Activated CD4-positive, alpha-beta T cell treated with anti-CD3 and anti-CD28 coated beads for 24 hours (primary cell): ENCODE results near the gene ZSCAN1.
A peak's percentile ranks its signal among the peaks of the same experiment; 100 is the strongest.
"Not testable (repeated sequence)": the region's sequence is repeated elsewhere in the genome, so short reads cannot be mapped to it uniquely, and the experiment has no call there.

Experiments used
- DNase-seq, 2 donors: peaks; one replicate each; pipeline ENCODE4 v3.0.0-alpha.2; 2020; ENCODE audit warnings: low read depth in 2 of 2

ZSCAN1 gene, protein sequence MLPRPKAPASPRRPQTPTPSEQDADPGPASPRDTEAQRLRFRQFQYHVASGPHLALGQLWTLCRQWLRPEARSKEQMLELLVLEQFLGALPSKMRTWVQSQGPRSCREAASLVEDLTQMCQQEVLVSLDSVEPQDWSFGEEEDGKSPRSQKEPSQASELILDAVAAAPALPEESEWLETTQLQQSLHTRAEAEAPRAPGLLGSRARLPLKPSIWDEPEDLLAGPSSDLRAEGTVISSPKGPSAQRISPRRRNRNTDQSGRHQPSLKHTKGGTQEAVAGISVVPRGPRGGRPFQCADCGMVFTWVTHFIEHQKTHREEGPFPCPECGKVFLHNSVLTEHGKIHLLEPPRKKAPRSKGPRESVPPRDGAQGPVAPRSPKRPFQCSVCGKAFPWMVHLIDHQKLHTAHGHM

DNA sequence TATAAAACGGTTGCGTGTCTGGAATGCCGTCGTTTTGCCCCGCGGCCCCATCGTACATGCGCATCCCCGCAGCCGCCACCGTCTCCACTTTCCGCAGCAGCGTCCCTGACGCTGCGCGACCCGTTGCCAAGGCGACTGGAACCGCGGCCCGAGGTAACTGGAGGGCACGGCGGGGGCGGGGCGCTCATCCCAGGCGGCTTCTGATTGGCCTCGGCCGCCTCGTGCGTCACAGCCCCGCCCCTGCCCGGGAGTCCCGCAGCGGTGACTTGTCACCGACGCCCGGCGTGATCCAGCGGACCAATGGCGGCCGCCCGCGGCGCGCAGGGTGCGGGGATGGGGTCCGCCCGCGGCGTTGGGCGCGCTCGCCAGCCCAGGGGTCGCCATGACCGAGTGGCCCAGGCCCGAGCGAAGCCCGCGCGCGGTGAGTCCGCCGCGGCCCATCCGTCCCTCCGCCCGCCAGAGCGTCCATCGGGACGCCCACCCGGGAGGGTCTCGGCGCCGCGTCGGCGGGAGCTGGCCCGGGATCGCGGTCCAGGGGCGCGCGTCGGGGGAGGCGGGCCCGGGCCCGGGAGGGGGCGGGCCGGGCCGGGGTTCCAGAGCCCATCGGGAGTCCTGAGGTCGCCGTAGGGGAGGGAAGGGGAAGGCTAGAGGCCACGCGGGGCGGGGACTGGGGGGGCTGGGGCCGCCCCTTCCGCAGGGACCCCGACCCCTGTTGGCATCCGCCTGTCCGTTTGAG is at the start of gene ZSCAN1:
ZSCAN1 (plus strand) TSS at position 285 of the 736 bp plus-strand sequence. CDS start 3,812 bp downstream, outside the sequence.
- peak in 1 of 2 donors; percentile 9 for DNase-seq

DNA sequence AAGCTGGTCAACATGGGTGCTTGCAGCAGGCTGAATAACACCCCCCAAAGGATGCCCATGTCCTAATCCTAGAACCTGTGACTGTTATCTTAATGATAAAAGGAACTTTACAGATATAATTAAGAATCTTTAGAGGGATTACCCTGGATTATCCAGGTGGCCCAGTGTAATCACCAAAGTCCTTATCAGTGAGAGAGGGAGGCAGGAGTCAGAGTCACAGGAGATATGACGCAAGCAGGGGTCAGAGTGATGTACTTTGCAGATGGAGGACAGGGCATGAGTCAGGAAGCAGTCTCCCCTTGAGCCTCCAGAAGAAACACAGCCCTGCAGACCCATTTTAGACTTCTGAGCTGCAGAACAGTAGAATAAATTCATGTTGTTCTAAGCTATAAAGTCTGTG is 41.0 kb upstream of the ZSCAN1 start:
- no peak for DNase-seq

DNA sequence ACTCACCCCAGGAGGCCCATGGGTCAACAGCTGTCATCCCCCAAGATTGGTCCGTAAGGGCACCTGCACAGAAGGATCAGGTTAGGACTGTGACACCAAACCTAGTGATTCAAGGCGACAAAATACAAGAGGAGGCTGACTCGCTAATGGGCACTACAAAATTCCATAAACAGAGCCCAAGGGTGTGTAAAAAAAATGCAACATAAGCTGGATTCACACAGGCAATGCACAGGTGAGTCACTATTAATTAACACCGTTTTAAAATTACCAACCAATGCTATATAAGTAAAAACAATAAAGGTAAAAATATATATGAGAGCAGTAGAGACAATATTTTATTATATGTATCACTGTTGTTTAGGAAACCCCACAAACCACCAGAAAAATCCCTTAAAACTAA is 33.1 kb upstream of the ZSCAN1 start:
- DNase-seq = no peak

DNA sequence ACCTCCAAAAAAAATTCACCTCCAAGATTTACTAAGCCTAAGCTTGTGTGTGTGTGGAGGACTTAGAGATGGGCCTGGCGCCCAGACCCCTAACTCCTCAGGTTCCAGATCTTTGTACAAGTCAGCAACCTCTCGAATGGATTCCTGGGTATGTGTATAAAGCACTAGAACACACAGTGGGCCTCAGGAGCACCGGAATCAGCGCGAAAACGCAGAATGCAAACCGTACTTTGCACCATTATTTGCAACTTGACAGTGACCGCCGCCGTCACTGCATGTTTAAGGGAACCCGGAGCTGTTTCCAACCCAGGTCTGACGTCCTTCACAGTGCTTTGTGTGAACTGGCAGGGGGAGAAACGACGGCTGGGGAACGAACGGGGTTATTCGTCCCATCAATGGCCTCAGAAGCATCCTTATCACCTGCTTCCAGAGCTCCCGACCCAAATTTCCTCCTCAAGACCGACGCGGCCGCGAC is 31.9 kb upstream of the ZSCAN1 start:
- no peak for DNase-seq

DNA sequence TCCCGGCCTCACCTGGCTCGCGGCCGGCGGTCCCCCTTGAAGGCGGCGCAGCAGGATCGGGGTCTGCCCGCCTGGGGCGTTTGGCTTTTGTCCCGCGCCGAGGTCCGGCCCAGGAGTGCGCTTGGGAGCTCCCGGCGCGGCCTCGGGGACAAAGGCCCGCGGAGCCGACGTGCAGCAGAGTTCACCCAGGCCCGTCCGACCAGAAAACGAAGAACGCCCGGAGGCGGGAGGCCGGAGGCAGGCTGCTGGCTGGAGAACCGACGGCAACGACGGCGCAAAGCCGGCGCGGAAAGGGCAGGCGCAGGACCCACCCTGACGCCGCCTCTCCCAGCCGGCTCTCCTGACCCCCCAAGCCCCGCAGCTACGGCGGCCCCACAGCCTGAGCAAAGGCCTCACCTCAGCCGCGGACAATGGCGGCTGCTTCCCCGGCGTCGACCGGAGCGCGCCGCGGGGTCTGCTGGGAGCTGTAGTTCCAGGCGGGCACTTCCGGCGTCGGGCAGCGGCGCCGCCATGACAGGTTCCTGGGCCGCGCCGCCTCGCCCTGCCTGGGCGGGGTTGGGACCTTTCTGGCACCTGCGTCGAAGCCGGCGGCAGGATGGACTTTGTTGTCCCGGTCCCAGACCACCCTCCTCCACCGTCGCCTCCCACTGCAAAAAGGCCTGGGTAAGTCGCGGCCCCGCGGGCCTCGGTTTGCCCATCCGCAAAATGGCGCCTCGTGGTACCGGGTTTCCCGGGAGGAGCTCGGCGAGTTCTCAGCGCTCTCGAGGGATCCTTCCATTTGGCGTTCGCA is 31.2 kb upstream of the ZSCAN1 start, which contains the start of gene ZNF606:
ZNF606 (minus strand) TSS at position 437 of the 790 bp plus-strand sequence. CDS start 1,501 bp downstream, outside the sequence.
- peak; percentile 70 for DNase-seq

DNA sequence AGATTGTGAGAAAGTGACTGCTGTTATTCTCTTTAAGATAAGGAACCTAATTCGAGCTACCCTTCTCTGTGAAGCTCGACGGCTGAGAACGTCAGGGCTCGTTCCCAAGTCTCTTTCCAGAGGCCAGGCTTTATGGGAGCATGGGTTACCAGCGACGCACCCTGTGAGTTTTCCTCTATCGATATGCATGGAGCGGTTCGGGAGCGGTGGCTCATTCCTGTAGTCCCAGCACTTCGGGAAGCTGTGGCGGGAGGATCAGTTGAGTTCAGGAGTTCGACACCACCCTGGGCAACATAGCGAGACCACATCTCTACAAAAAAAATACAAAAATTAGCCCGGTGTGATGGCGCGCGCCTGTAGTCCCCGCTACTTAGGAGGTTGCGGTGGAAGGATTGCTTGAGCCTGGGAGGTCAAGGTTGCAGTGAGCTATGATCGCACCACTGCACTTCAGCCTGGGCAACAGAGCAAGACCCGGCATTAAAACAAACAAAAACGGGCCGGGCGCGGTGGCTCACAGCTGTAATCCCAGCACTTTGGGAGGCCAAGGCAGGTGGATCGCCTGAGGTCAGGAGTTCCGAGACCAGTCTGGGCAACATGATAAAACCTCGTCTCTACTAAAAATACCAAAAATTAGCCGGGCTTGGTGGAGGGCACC is 30.5 kb upstream of the ZSCAN1 start:
- no peak for DNase-seq

DNA sequence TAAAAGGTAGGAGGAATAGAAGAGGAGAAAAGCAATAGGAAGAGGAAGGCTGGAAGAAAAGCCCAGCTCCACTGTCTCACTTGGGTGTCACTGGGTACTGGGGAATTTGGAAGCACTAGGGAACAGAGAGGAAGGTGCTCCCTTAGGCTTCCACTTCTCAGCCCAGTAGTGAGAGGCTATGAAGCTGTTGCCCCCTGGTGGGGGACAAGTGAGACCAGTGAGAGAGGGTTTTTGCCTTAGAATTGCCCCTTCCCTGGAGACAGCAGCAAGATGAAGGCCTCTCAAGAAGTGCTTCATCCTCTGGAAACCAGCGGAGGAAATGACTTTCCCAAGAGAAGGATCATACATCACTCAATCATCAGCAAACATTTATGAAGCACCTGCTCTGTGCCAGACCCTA is 26.5 kb upstream of the ZSCAN1 start:
- DNase-seq = no peak

DNA sequence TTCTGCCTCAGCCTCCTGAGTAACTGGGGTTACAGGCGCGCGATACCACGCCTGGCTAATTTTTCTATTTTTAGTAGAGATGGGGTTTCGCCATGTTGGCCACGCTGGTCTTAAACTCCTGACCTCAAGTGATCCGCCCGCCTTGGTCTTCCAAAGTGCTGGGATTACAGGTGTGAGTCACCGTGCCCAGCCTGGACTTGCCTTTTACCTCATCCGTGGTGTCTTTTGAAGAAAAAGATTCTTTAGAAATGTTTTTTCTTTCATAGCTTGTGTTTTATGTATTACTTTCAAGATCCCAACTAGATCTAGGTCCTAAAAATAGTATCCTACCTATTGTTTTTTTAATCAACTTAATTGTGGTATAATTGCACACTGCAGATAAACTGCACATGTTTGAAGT is 24.9 kb upstream of the ZSCAN1 start:
- DNase-seq = not testable (repeated sequence)

DNA sequence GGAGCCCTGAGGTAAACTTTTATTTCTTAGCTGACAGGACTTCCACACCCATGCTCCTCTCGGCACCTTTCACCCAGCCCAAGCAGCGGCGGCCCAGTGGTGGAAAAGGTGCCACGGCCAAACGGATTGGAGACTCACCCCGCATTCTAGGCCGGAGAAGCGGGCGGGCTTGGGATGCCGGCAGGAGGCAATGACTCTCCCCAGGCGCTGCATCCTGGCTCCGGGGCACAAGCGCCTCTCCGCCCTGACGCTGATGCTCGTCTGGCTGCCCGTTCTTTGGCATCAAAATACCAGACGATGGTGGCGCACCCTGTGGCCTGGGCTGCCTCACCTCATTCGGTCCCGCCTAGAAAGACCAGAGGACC is 24.5 kb upstream of the ZSCAN1 start:
- DNase-seq = no peak

DNA sequence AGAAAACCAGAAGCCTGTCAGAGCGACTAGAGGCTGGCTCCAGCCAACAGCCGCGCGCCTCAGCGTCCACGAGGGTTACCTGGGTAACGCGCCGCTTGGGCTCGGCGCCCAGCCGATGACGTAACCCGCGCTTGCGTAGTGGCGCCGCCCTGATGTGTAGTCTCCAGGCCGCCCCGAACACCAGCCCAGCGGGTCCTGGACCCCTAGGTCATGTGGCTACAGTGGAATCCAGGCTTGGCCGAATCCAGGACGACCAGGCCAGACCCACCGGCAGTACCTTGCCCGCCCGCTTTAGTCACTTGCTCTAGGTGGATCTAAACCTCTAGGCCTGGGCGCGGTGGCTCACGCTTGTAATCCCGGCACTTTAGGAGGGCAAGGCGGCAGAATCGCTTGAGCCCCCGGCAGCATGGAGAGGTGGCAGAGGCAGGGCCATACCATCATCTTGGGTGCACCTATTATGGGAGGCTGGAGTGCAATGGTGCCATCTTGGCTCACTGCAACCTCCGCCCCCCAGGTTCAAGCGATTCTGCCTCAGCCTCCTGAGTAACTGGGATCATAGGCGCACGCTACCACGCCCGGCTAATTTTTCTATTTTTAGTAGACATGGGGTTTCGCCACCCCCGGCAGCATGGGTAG is 24.0 kb upstream of the ZSCAN1 start:
- peak; percentile 20 to 47 for DNase-seq

DNA sequence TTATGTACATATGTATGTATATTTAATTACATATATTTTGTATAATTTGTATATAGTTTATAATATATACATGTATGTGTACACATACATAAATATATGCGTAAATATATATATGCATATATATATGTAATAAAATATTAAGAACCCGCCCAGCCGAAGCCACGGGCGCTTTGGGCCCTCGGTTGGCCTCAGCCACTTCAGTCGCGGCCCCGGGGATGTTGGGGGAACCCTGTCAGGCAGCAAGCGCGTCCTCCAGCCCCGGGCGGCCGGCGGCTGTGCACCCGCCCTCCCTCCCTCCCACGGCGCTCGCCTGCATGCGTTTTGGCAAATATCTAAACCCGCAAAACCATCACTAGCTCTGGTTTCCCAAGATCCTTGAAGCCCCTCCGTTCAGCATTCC is 23.3 kb upstream of the ZSCAN1 start:
- no peak for DNase-seq

DNA sequence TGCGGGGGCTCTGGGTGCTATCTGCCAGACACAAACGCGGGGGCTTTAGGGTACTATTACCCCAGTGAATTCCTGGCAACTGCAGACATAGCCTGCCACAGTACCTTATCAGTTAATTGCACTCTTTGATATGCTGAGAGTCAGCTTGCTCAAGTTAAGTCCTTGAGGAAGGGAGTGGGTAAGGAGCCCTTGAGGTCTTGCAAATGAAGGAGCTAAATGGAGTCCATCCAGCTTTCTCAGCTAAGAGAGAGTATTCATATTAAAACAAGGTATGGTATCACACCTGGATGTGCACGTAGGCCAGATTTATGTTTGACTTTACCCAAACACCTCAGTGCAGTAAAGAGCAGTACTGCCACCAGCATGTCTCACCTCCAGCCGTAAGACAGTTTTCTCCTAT is 19.7 kb upstream of the ZSCAN1 start:
- DNase-seq = no peak

DNA sequence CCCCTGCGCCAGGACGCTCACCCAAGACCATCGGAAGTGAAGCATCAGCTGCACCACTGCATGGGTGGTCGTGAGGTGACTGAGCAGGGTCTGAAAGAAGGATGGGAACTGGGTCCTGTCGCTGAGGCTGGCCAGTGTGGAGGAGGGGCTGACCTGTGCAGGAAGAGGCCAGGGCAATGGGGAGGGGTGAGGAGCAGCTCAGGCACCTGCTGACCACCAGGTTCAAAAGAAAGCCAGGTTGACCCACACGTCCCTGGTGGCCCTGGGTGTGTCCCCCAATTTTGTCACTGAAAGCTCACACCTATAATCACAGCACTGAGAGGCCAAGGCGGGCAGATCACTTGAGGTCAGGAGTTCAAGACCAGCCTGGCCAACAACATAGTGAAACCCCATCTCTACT is 13.7 kb upstream of the ZSCAN1 start:
- no peak for DNase-seq

DNA sequence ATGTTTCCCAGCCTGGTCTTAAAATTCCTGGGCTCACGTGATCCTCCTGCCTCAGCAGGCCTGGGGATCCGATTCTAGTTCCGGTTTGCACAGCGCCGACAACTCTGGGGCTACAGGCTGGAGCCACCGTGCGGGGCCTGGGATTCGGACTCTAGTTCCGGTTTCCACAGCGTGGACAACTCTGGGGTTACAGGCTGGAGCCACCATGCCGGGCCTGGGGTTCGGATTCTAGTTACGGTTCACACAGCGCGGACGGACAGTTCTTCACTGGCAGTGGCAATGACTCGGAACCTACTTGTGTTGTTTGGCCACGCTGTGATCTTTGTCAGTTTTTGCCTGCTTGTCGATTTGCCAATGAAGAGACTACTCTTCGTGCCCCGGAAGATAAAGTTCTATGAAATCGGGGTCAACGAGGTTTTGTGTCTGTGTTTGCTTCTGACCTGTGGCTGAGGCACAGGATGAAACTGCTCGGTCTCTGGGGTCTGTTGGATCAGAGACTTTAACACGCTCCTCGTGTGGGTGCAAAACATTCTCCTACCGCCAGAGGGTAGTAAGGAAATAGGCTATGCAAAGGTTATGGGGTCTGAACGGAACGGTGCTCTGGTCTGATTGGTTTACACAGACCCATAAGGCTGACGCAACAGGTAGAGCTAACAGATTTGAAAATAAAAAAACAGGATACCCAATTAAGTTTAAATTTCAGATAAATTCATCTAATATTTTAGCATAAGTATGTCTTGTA is 12.1 kb upstream of the ZSCAN1 start:
- no peak for DNase-seq

DNA sequence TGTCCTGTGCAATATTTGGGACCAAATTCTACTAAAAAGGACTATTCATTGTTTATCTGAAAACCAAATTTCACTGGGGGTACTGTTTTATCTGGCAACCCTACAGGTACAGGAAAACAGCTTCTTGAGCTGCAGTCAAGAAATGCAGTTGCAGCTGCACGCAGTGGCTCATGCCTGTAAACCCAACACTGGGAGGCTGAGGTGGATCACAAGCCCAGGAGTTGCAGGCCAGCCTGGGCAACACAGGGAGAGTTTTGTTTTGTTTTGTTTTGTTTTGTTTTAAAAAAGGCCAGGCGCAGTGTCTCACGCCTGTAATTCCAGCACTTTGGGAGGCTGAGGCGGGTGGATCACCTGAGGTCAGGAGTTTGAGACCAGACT is 11.6 kb upstream of the ZSCAN1 start:
- DNase-seq = no peak

DNA sequence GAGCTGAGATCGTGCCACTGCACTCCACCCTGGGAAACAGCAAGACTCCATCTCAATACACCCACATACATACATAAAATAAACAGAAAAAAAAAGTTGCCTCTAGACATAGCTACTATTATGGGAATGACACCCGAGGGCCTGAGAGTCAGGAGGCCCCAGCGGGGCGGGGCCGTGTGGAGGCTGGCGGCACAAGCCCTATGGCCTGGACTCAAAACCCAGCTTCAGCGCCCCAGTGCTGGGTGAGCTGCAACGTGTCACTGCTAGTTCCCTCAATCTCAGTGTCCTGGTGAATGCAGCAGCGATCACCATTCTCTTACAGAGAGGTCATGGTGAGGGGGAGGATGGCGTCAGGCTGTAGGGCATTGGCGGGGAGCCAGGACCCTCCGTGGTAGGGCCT is 9.2 kb upstream of the ZSCAN1 start:
- no peak for DNase-seq

DNA sequence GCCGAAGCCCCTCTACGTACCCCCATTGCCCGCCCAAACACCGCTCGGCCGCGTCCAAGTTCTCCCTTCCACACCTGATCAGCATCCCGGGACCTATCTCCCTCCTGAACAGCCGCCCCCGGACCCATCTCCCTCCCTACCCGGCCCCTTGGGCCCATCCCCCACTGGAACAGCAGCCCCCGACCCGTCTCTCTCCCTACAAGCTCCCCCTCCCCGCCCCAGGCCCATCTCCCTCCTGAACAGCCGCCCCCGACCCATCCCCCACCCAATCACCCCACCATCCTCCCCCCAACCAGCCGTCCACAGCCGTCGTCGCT is 610 bp downstream of the ZSCAN1 start:
- no peak for DNase-seq

DNA sequence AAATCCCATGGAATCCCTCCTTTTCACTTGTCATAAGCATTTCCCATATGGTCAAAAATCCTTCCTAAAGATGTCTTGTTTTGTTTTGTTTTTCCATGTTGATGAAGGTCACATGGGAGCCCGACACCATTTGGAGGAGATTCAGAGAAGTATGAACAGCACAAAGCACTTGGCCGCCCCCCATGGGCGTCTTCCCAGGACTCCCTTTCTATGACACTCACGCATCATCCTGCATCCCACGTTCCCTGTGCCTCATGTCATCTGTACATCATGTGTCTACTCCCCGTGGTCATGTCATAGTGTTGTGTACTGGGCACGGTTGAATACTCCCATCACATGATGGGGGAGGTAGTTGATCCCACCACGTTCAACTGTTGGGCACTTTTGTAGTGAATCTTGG is 2.0 kb downstream of the ZSCAN1 start:
- DNase-seq = no peak

DNA sequence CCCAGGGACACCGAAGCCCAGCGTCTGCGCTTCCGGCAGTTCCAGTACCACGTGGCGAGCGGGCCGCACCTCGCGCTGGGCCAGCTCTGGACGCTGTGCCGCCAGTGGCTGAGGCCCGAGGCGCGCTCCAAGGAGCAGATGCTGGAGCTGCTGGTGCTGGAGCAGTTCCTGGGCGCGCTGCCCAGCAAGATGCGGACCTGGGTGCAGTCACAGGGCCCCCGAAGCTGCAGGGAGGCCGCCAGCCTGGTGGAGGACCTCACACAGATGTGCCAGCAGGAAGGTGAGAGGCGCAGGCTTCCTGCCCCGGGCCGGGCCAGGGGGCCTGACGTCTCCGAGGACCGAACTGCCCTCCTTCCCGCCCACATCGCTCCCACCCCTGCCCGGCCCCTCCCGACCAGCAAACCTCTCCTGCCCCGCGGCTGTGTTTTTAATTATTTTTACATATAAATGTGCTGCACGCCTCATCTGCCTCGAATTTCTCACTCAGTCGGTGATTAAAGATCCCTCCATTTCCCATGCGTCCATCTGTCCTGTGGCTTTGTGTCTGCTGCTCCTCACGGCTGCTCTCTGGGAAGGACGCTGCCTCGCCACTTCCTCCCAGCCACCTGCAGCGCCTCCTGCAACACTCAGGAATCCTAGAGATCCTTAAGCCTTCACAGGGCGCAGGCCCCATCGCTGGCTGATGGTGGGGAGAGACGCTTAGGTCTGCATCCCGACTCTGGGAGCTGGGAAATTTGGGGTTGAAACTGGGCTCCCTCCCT is 4.3 kb downstream of the ZSCAN1 start:
- no peak for DNase-seq

DNA sequence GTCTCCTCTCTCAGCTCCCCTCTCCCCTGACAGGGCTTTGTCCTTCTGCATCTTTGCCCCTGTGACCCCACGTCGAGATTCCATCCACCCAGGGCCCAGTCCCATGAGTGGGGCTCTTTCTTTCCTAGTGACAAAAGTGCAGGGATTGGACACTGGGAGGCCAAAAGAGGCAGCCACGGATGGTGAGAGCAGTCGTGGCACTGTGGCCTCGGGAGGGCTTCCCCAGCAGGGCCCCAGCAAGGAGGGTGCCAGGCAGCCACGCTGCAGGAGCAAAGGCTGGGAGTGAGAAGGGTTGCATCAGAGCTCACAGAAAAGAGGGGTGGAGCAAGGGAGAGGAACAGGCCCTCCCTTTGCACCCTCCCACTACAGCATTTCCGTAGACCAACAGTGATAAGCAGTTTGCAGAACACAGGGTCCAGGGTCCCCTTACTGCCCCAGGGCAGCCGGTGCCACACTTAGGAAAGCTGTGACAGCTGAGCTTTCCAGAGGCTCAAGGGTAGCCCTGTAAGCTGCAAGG is 4.9 kb downstream of the ZSCAN1 start:
- no peak for DNase-seq
